OCI-LY3 (cell line): ENCODE data around the gene C1QL3.

Experiments
- H2AFZ ChIP-seq: fragments of 200-600, 300-600 bp; shearing (Covaris generic); 2 replicates; pipeline ENCODE4 v1.6.0; 2014; ENCODE audit warnings: antibody characterized with exemption, low read depth, low read length
- H3K27ac ChIP-seq: fragments of 200-600, 300-600 bp; sonication (generic); 2 replicates; pipeline ENCODE4 v1.5.1; 2014; ENCODE audit warnings: mild to moderate bottlenecking, low read length, moderate library complexity, mixed read lengths
- H3K27me3 ChIP-seq: fragments of 200-600, 300-600 bp; sonication (generic); 2 replicates; pipeline ENCODE4 v1.6.1; 2014; ENCODE audit warnings: low read depth, low read length, mixed read lengths
- H3K36me3 ChIP-seq: fragments of 200-600, 300-600 bp; sonication (generic); replicated peaks from 2 replicates; pipeline ENCODE3; 2014; ENCODE audit warnings: low read depth, low read length, mixed read lengths
- H3K4me1 ChIP-seq: fragments of 300-600, 200-600 bp; sonication (generic); 2 replicates; pipeline ENCODE4 v1.6.1; 2014; ENCODE audit warnings: low read length, mixed read lengths
- H3K4me2 ChIP-seq: fragments of 200-600, 300-600 bp; sonication (generic); 2 replicates; pipeline ENCODE4 v1.6.1; 2014; ENCODE audit warnings: low read length, mixed read lengths
- H3K4me3 ChIP-seq: fragments of 300-600, 200-600 bp; sonication (generic); 2 replicates; pipeline ENCODE4 v1.5.1; 2014; ENCODE audit warnings: antibody characterized with exemption, mild to moderate bottlenecking, low read length, moderate library complexity
- H3K79me2 ChIP-seq: fragments of 300-600, 200-600 bp; shearing (Covaris generic); 2 replicates; pipeline ENCODE4 v1.6.1; 2014; ENCODE audit warnings: mild to moderate bottlenecking, low read length, mixed read lengths
- H3K9ac ChIP-seq: fragments of 300-600, 200-600 bp; shearing (Covaris generic); 2 replicates; pipeline ENCODE4 v1.6.0; 2014; ENCODE audit warnings: mild to moderate bottlenecking, low read length, moderate library complexity
- H3K9me3 ChIP-seq: fragments of 200-600, 300-600 bp; shearing (Covaris generic); 2 replicates; pipeline ENCODE4 v1.6.1; 2014; ENCODE audit warnings: low read length, mixed read lengths; ENCODE audit not compliant: insufficient read depth
- H4K20me1 ChIP-seq: fragments of 200-600, 300-600 bp; sonication (generic); 2 replicates; pipeline ENCODE4 v1.6.1; 2016; ENCODE audit warnings: low read length, mixed read lengths; ENCODE audit not compliant: insufficient read depth
- EZH2phosphoT487 ChIP-seq: fragments of 200-600 bp; shearing (Covaris generic); IDR thresholded peaks from 2 replicates; pipeline ENCODE4 v1.6.1; 2018; ENCODE audit warnings: antibody characterized with exemption, mixed run types, low read depth
- TF ChIP-seq, protein P1 (sequence below): fragments of 200-600, 300-600 bp; sonication (generic); IDR thresholded peaks from 2 replicates; pipeline ENCODE4 v1.5.1; 2014; ENCODE audit warnings: antibody characterized with exemption, low read length, low read depth

C1QL3 gene

DNA sequence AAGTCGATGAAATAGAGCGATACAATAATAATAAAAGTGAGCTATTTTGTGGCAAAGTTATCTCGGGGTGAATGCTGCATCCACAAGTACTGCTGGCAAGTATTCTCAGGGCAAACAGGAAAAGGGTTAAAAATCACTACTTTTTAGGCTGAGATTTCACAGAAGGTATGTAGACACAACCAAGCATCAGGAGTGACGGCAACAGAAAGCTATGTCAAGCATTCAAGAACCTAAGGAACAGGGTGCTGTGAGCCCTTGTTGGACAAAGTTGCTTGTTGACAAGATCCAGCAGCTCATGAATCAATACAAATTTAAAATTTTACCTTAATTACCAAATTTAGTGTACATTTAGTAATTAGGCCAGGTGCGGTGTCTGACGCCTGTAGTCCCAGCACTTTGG lies 41.2 kb upstream of the C1QL3 start:
- Histone ChIP-seq H3K27ac (no peak overlapping the region), H4K20me1 (no peaks in the 10 kb centered on the region), H3K4me2 (no peak overlapping the region), H3K4me3 (no peak overlapping the region), H3K79me2 (no peaks in the 10 kb centered on the region), H3K9me3 (no peaks in the 10 kb centered on the region), H3K27me3 (no peaks in the 10 kb centered on the region), H2AFZ (no peak overlapping the region), H3K36me3 (no peaks in the 10 kb centered on the region), H3K4me1 (peaks cover 17% of the 10 kb centered on the region), H3K9ac (no peak overlapping the region)
- no peak for TF ChIP-seq EZH2phosphoT487
- TF ChIP-seq, protein P1, sequence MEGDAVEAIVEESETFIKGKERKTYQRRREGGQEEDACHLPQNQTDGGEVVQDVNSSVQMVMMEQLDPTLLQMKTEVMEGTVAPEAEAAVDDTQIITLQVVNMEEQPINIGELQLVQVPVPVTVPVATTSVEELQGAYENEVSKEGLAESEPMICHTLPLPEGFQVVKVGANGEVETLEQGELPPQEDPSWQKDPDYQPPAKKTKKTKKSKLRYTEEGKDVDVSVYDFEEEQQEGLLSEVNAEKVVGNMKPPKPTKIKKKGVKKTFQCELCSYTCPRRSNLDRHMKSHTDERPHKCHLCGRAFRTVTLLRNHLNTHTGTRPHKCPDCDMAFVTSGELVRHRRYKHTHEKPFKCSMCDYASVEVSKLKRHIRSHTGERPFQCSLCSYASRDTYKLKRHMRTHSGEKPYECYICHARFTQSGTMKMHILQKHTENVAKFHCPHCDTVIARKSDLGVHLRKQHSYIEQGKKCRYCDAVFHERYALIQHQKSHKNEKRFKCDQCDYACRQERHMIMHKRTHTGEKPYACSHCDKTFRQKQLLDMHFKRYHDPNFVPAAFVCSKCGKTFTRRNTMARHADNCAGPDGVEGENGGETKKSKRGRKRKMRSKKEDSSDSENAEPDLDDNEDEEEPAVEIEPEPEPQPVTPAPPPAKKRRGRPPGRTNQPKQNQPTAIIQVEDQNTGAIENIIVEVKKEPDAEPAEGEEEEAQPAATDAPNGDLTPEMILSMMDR, result no peak

DNA sequence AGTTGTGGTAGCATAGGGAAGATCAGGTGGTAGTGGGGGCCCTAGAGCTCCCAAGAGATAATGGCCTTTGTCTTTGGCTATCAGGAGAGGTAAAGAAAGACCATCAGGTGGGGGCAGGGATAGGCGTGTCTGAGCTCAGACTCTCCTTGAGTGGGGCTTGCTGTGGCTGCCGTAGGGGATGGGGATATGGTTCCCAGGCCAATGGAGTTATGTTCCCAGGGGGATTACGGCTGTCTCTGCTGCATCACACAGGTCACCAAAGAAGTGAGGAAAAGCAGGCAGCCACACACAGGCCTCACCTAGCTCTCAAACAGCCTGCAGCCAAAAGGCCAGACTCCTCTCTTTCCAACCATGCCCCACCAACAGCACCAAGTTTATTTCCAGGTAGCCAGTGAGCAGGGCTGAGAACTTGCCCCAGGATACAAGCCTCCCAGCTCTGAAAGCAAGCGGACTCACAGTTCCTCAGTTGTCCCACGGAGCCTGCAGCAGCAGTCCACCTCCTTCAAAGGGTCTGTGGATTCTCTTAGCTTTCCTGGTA lies 37.6 kb upstream of the C1QL3 start:
- no peak overlapping the region for H3K27ac ChIP-seq
- no peaks in the 10 kb centered on the region for H3K36me3 ChIP-seq
- no peak overlapping the region for H3K9ac ChIP-seq
- TF ChIP-seq, protein P1, result no peak
- no peak for TF ChIP-seq EZH2phosphoT487
- H3K4me2 ChIP-seq, result no peak overlapping the region
- H3K9me3 ChIP-seq, result no peaks in the 10 kb centered on the region
- no peaks in the 10 kb centered on the region for H4K20me1 ChIP-seq
- H3K4me1 ChIP-seq, result no peaks in the 10 kb centered on the region
- no peaks in the 10 kb centered on the region for H3K79me2 ChIP-seq
- H3K27me3 ChIP-seq, result no peaks in the 10 kb centered on the region
- H3K4me3 ChIP-seq, result no peak overlapping the region
- H2AFZ ChIP-seq, result no peak overlapping the region

DNA sequence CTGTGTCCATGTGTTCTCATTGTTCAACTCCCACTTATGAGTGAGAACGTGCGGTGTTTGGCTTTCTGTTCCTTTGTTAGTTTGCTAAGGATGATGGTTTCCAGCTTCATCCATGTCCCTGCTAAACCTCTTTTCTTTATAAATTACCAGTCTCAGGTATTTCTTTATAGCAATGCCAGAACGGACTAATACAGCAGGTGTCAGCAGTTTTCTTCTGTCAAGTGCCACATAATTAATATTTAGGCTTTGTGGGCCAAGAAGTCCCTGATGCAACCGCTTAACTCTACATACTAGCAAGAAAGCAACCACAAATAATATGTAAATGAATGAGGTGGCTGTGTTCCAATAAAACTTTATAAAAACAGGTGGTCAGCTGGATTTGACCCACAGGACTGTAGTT lies 26.3 kb upstream of the C1QL3 start:
- Histone ChIP-seq H3K79me2 (no peaks in the 10 kb centered on the region), H3K4me3 (no peak overlapping the region), H3K4me1 (no peaks in the 10 kb centered on the region), H3K4me2 (no peak overlapping the region), H3K9ac (no peak overlapping the region), H3K36me3 (no peaks in the 10 kb centered on the region), H2AFZ (no peak overlapping the region), H3K27ac (no peak overlapping the region), H4K20me1 (no peaks in the 10 kb centered on the region), H3K27me3 (no peaks in the 10 kb centered on the region), H3K9me3 (no peaks in the 10 kb centered on the region)
- TF ChIP-seq, protein P1, result no peak
- no peak for TF ChIP-seq EZH2phosphoT487

DNA sequence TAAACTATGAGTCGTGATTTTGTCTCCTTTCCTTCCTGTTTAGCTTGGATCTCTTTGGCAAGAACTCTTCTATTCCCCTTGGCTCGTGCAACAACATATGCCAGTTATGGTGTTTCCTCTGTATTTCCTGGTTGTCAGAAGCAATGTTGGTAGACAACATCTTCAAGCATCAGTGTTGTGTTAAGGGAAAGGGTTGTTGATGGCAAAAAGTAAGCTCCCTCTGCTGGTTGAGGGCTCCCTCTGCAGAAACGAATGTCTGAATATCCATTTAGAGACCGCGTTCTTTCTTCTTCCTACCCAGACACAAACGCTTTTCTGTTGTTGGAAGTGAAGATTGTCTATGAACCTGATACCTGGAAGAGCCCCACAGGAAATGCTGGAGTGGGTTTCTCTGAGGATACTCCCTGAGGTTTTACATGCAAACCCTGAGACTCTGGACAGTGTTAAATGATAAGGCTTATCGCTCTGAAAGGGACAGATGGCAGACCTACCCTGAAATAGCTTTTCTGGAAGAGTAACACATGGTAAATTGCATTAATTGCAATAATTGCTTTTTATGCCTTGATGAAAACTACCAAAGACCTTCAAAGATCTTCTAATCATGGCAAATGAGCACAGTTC lies 23.5 kb upstream of the C1QL3 start:
- Histone ChIP-seq H3K4me2 (no peak overlapping the region), H3K36me3 (no peaks in the 10 kb centered on the region), H3K4me1 (no peaks in the 10 kb centered on the region), H3K27me3 (no peaks in the 10 kb centered on the region), H3K27ac (no peak overlapping the region), H3K9me3 (no peaks in the 10 kb centered on the region), H3K79me2 (no peaks in the 10 kb centered on the region), H3K9ac (no peak overlapping the region), H3K4me3 (no peak overlapping the region), H2AFZ (no peak overlapping the region), H4K20me1 (no peaks in the 10 kb centered on the region)
- TF ChIP-seq, protein P1, result peak; percentile 53
- no peak for TF ChIP-seq EZH2phosphoT487
